ENCODE measurements around the gene SEMA6A.

- no peak for TF ChIP-seq EGR1 (IDR thresholded peaks at IDR 0.05; ENCODE audit: borderline replicate concordance in 1 of 2, low read depth in 2 of 2, low read length in 2 of 2)
- TF ChIP-seq, protein P1, sequence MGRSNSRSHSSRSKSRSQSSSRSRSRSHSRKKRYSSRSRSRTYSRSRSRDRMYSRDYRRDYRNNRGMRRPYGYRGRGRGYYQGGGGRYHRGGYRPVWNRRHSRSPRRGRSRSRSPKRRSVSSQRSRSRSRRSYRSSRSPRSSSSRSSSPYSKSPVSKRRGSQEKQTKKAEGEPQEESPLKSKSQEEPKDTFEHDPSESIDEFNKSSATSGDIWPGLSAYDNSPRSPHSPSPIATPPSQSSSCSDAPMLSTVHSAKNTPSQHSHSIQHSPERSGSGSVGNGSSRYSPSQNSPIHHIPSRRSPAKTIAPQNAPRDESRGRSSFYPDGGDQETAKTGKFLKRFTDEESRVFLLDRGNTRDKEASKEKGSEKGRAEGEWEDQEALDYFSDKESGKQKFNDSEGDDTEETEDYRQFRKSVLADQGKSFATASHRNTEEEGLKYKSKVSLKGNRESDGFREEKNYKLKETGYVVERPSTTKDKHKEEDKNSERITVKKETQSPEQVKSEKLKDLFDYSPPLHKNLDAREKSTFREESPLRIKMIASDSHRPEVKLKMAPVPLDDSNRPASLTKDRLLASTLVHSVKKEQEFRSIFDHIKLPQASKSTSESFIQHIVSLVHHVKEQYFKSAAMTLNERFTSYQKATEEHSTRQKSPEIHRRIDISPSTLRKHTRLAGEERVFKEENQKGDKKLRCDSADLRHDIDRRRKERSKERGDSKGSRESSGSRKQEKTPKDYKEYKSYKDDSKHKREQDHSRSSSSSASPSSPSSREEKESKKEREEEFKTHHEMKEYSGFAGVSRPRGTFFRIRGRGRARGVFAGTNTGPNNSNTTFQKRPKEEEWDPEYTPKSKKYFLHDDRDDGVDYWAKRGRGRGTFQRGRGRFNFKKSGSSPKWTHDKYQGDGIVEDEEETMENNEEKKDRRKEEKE (IDR thresholded peaks at IDR 0.05): no peak
- no peak for TF ChIP-seq ETV6 (conservative IDR thresholded peaks at IDR 0.05 in 1 of 2, IDR thresholded peaks at IDR 0.05 in 1 of 2; ENCODE audit: borderline replicate concordance in 1 of 2, low read depth in 1 of 2)
- TF ChIP-seq, protein P2, sequence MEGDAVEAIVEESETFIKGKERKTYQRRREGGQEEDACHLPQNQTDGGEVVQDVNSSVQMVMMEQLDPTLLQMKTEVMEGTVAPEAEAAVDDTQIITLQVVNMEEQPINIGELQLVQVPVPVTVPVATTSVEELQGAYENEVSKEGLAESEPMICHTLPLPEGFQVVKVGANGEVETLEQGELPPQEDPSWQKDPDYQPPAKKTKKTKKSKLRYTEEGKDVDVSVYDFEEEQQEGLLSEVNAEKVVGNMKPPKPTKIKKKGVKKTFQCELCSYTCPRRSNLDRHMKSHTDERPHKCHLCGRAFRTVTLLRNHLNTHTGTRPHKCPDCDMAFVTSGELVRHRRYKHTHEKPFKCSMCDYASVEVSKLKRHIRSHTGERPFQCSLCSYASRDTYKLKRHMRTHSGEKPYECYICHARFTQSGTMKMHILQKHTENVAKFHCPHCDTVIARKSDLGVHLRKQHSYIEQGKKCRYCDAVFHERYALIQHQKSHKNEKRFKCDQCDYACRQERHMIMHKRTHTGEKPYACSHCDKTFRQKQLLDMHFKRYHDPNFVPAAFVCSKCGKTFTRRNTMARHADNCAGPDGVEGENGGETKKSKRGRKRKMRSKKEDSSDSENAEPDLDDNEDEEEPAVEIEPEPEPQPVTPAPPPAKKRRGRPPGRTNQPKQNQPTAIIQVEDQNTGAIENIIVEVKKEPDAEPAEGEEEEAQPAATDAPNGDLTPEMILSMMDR (IDR thresholded peaks at IDR 0.05 in 2 of 3, conservative IDR thresholded peaks at IDR 0.05 in 1 of 3; ENCODE audit: control insufficient read depth in 2 of 3, extremely low read depth in 1 of 3, insufficient read depth in 1 of 3, low read depth in 3 of 3, low read length in 3 of 3): no peak
- no peak for TF ChIP-seq ZSCAN29 (IDR thresholded peaks at IDR 0.05)
- no peak for TF ChIP-seq POLR2AphosphoS5 (IDR thresholded peaks at IDR 0.05; ENCODE audit: low read length)
Measured at GRCh38 chr5:116504593-116505166, 69.9 kb downstream of the SEMA6A start.
